ENCODE data around the gene FPR2. TPM values are rescaled to one million over a fixed set of nuclear protein-coding genes. Genes with fewer than 3 reads are reported as not detected.
A peak's percentile ranks its signal among the peaks of the same experiment; 100 is the strongest.

The FPR2 gene
- total and polyA plus RNA-seq, 10 of the 15 experiments (the other 5 are each of a cell fraction or from before 2014, with no cell fraction given) = not detected

DNA sequence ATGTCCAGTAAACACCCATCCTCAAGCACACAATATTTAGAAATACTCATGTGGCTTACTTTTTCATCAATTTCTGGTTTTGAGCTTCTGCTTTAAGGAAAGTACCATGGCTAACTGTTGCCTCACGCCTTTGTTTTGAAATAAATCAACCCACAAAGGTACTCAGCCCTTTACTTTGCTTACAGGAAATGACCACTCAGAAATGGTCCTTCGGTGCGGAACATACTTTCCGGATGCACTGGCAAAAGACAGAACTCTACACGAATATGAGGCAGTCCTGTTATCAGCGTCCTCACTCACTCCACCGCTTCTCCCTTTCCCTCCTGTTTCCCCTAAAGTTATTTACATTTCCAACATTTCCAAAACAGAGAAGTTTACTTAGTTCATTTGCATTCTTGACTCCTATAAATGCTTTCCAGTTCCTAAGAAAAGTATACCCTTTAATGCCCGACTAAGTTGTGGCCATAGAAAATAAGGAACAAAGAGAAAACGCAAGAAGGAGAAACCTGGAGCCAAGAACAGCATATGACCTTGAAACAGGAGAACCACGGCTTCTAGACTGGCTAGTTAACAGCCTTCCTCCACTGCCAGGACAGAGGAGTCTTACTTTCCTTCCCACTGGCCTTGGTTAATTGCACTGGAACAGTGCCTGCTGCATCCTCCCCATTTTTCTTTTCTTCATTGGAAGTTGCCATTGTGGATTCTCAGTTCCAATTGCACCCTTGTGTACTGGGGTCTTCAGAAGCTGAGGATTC lies 10.6 kb downstream of the FPR2 start:
- in situ Hi-C loops (cut with MboI) (no loop called here), intact Hi-C loops (cut with micrococcal nuclease; ENCODE audit: unreplicated experiment) (no loop called here)
- Histone ChIP-seq H3K4me1 (ENCODE audit: control insufficient read depth, insufficient read depth, low read length) (no peaks in the 10 kb centered on the region), H3K27ac (ENCODE audit: control insufficient read depth, insufficient read depth) (no peak overlapping the region), H3K9ac (ENCODE audit: control insufficient read depth, insufficient read depth, low read length) (no peak overlapping the region), H3K79me2 (ENCODE audit: control insufficient read depth, insufficient read depth, low read length) (no peaks in the 10 kb centered on the region), H2AFZ (ENCODE audit: control insufficient read depth, low read depth, low read length) (no peak overlapping the region), H3K27me3 (replicated peaks in 1 of 2; ENCODE audit: control insufficient read depth in 2 of 2, insufficient read depth in 2 of 2, low read length in 1 of 2) (no peaks in the 10 kb centered on the region), H3K36me3 (ENCODE audit: control insufficient read depth in 2 of 2, insufficient read depth in 2 of 2, low read length in 1 of 2) (no peaks in the 10 kb centered on the region), H3K4me2 (ENCODE audit: control insufficient read depth, insufficient read depth) (no peak overlapping the region), H3K9me3 (replicated peaks; ENCODE audit: control insufficient read depth, insufficient read depth, low read length) (no peaks in the 10 kb centered on the region; the same call in 2 of the 3 replicates), H3K4me3 (no peak overlapping the region), H4K20me1 (ENCODE audit: control insufficient read depth, insufficient read depth) (no peaks in the 10 kb centered on the region)
- WGBS (ENCODE audit: insufficient coverage, insufficient replicate concordance, low lambda C conversion rate, missing lambda C conversion rate) = 2% methylated on average over 10 of the region's 10 CpGs
- ATAC-seq (no peak), DNase-seq (ENCODE audit: low read depth, low spot score) (no peak), FAIRE-seq (no peak)
- TF ChIP-seq KDM1A (IDR thresholded peaks at IDR 0.05; ENCODE audit: borderline replicate concordance) (no peak), GABPA (IDR thresholded peaks at IDR 0.05; ENCODE audit: low read depth) (peak; percentile 21; the same call in 1 of the 2 replicates), TCF7 (IDR thresholded peaks at IDR 0.05; ENCODE audit: borderline replicate concordance) (no peak), EGR1 (IDR thresholded peaks at IDR 0.05; ENCODE audit: borderline replicate concordance in 1 of 2, low read depth in 2 of 2, low read length in 2 of 2) (no peak), SUPT20H (IDR thresholded peaks at IDR 0.05; ENCODE audit: borderline replicate concordance, control insufficient read depth, low read depth, low read length) (no peak)
- TF ChIP-seq, protein P1, sequence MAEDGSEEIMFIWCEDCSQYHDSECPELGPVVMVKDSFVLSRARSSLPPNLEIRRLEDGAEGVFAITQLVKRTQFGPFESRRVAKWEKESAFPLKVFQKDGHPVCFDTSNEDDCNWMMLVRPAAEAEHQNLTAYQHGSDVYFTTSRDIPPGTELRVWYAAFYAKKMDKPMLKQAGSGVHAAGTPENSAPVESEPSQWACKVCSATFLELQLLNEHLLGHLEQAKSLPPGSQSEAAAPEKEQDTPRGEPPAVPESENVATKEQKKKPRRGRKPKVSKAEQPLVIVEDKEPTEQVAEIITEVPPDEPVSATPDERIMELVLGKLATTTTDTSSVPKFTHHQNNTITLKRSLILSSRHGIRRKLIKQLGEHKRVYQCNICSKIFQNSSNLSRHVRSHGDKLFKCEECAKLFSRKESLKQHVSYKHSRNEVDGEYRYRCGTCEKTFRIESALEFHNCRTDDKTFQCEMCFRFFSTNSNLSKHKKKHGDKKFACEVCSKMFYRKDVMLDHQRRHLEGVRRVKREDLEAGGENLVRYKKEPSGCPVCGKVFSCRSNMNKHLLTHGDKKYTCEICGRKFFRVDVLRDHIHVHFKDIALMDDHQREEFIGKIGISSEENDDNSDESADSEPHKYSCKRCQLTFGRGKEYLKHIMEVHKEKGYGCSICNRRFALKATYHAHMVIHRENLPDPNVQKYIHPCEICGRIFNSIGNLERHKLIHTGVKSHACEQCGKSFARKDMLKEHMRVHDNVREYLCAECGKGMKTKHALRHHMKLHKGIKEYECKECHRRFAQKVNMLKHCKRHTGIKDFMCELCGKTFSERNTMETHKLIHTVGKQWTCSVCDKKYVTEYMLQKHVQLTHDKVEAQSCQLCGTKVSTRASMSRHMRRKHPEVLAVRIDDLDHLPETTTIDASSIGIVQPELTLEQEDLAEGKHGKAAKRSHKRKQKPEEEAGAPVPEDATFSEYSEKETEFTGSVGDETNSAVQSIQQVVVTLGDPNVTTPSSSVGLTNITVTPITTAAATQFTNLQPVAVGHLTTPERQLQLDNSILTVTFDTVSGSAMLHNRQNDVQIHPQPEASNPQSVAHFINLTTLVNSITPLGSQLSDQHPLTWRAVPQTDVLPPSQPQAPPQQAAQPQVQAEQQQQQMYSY (CRISPR knock-in tag; IDR thresholded peaks at IDR 0.05) = no peak
- TF ChIP-seq, protein P2, sequence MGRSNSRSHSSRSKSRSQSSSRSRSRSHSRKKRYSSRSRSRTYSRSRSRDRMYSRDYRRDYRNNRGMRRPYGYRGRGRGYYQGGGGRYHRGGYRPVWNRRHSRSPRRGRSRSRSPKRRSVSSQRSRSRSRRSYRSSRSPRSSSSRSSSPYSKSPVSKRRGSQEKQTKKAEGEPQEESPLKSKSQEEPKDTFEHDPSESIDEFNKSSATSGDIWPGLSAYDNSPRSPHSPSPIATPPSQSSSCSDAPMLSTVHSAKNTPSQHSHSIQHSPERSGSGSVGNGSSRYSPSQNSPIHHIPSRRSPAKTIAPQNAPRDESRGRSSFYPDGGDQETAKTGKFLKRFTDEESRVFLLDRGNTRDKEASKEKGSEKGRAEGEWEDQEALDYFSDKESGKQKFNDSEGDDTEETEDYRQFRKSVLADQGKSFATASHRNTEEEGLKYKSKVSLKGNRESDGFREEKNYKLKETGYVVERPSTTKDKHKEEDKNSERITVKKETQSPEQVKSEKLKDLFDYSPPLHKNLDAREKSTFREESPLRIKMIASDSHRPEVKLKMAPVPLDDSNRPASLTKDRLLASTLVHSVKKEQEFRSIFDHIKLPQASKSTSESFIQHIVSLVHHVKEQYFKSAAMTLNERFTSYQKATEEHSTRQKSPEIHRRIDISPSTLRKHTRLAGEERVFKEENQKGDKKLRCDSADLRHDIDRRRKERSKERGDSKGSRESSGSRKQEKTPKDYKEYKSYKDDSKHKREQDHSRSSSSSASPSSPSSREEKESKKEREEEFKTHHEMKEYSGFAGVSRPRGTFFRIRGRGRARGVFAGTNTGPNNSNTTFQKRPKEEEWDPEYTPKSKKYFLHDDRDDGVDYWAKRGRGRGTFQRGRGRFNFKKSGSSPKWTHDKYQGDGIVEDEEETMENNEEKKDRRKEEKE (IDR thresholded peaks at IDR 0.05) = no peak
- TF ChIP-seq, protein P3, sequence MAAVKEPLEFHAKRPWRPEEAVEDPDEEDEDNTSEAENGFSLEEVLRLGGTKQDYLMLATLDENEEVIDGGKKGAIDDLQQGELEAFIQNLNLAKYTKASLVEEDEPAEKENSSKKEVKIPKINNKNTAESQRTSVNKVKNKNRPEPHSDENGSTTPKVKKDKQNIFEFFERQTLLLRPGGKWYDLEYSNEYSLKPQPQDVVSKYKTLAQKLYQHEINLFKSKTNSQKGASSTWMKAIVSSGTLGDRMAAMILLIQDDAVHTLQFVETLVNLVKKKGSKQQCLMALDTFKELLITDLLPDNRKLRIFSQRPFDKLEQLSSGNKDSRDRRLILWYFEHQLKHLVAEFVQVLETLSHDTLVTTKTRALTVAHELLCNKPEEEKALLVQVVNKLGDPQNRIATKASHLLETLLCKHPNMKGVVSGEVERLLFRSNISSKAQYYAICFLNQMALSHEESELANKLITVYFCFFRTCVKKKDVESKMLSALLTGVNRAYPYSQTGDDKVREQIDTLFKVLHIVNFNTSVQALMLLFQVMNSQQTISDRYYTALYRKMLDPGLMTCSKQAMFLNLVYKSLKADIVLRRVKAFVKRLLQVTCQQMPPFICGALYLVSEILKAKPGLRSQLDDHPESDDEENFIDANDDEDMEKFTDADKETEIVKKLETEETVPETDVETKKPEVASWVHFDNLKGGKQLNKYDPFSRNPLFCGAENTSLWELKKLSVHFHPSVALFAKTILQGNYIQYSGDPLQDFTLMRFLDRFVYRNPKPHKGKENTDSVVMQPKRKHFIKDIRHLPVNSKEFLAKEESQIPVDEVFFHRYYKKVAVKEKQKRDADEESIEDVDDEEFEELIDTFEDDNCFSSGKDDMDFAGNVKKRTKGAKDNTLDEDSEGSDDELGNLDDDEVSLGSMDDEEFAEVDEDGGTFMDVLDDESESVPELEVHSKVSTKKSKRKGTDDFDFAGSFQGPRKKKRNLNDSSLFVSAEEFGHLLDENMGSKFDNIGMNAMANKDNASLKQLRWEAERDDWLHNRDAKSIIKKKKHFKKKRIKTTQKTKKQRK (IDR thresholded peaks at IDR 0.05; ENCODE audit: low read depth, low read length) = no peak
- ChIA-PET POLR2A (no interaction called here), RAD21 (ENCODE audit: unreplicated experiment) (interaction anchor here (0.6 kb wide), 1 partner anchor 1878 kb away, joined by 3 read pairs; no protein-coding TSS in a partner anchor), CTCF (no interaction called here), SMC1A (ENCODE audit: uncharacterized antibody, unreplicated experiment) (no interaction called here)
- BruUV-seq (replicated peaks) = no TSS peak

Data from GM12878 (cell line).